Mucosa of gallbladder (tissue), 1 donor: ENCODE measurements around the gene SPC25. TPM values are rescaled to one million over a fixed set of nuclear protein-coding genes. Genes with fewer than 3 reads are reported as not detected.

Source experiments
- DNase-seq: peaks from one replicate; pipeline ENCODE4 v3.0.0-alpha.2; 2020; ENCODE audit warnings: low spot score
- total RNA-seq: library from RNA; stranded (reverse); gene quantifications from one replicate; pipeline ENCODE4 v1.2.1, GENCODE V29; 2021
- donor health status: DM: no; HTN: no; CAD: no.

Gene SPC25
- total RNA-seq, 1 donor from 2014 or later: 0.49 TPM

DNA sequence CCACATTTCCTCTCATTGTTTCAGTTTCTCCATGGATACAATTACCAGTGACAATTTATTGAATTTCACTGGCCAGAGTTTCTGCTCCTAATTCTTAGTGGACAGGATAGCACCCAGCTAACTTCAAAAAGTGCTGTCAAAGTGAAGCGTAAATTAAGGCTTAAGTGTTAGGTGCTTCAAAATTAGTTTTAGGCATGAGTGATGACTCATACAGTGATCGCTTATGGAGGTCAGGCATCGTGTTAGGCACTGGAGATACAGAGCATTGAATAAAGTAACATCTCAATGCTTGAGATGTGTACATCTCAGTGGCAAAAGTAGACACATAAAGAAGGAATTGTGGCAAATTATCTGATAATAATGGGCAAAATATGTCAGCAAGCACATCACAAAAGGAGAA, 47.0 kb downstream of the SPC25 start:
- DNase-seq: no peak

DNA sequence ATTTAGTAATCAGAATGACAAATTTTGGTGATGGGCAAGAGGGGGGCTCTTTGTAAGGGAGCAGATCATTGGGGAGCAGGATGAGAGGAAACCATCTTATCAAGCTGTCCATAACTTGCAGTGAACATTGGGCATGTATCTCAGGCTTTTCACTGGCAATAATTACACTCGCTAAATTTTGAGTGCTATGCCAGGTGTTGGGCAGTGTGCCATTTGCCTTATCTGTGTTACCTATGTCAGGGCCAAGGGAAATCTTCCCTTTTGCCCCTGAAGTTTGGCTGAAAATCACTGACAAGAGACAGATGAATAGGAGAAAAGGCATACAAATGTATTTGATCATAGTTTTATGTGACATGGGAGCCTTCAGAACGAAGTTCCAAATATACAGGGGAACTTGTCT, 48.8 kb downstream of the SPC25 start:
- DNase-seq: no peak

DNA sequence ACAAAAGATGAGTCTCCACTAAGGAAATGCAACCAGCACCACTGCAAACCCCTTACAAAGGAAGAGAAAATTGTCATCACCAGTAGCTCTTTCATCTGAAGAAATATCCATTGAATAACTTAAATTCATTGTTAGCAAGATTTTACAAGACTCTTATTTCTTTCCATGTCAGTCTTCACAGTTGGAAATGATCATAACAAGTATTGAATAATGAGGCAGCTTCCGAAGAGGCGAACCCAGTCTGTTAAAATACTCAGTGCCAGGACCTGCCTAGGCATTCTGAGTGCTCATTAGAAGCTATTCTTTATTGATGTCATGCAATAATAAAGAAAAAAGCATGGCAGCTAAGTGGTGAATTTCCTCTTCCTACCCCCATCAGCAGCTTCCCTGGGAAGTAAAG, 54.3 kb downstream of the SPC25 start:
- DNase-seq: no peak

DNA sequence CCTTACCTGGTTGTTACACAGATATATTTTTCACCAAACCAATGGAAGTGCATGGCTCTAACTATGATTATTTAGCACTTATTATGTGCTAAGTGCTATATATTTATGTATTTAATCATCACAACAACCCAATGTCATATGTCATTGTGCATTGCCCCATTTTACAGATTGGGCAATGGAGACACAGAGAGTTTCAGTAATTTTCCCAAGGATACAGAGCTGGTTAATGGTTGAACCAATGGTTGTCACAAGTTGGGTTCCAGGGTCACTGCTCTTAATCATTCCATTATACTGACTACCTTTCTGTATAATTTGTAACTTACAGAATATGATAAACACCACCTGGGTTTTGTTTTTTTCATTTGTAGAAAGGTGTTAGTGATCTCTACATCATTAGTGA, 58.6 kb downstream of the SPC25 start:
- DNase-seq: no peak

DNA sequence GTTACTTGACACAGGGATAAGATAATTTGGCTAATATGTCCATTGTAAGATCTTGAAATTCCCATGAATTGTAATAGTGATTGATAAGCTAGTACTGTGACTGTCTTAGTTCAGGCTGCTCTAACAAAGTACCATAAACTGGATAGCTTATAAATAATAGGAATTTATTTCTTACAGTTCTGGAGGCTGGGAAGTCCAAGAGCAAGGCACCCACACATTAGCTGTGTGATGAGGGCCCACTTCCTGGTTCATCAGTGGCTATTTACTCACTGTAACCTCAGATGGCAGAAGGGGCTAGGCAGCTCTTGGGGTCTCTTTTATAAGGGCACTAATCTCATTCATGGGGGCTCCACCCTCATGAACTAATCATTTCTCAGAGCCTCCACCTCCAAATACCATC, 59.3 kb downstream of the SPC25 start:
- DNase-seq: no peak

DNA sequence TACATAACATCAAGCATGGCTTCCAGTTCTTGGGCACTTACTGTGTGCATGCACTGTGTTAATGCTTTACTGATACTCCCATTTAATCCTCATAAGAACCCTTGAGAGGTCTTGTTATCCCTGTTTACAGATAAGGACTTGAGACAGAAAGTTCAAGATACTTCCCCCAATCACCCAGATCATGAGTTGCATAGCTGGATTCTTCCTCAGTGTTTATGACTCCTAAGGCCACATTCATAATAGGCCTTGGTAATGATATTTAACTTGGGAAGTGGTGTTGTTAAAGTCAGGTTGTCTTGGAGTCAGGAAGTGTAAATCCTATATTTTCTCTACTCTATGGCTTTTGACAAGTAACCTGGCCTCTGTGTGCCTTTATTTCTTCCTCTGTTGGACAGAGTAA, 65.1 kb downstream of the SPC25 start:
- no peak for DNase-seq

DNA sequence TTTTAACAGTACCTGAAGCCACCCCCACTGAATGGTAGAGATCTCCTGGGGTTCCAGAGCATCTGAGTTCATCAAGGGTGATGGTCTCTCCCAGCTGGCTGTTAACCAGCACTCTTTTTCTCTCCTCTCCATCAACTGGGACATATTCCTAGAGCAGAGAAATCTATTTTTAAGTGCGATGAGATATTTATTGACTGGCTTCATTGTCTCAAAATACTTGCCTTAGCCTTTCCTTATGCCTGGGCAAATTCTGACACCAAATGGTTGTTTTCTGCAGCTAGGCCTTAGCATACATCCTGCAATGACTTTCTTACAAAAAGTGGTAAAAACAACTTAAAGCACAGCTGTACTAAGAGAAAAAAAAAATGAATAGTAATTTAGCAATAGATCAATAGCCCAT, 68.2 kb downstream of the SPC25 start:
- DNase-seq: no peak

DNA sequence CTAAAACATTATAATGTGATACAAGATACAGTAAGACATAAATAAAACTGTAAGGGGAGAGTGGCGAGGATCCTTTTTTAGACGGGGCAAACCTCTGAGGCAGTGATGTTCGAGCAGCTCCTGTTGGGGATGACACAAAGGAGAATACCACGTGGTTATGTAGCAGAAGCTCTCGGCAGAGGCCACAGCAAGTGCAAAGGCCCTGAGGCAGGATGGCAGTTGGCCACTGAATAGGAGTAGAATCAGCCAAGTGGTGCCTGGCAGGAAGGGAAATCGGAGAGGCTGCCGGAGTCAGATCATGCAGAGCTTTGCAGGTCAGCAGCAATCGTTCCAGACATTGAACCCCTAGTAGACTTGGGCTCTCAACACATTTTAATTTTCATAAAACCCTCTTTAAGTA, 68.7 kb downstream of the SPC25 start:
- DNase-seq: no peak

Other genes with a start within 250 kb of the SPC25 start
- 36.1 TPM for gene NOSTRIN, start 87.8 kb downstream of the SPC25 start, total RNA-seq
- gene G6PC2, start 10.9 kb upstream of the SPC25 start, total RNA-seq: not detected
- gene ABCB11, start 140.9 kb upstream of the SPC25 start, total RNA-seq: 0.23 TPM
- gene DHRS9, start 179.1 kb upstream of the SPC25 start, total RNA-seq: 2.0 TPM